ENCODE measurements around the gene TBC1D8. TPM values are rescaled to one million over a fixed set of nuclear protein-coding genes. Genes with fewer than 3 reads are reported as not detected.

The TBC1D8 gene
- total and polyA plus RNA-seq, 2 of the 8 experiments (the other 6 are each of a cell fraction or from before 2014, with no cell fraction given): 20.8 to 21.8 TPM

GRCh38 chr2:101052147-101052546 is 99.0 kb downstream of the TBC1D8 start:
- Histone ChIP-seq H3K14ac (ENCODE audit: insufficient read length) (no peak overlapping the region), H3K4me2 (ENCODE audit: insufficient read depth in 1 of 2, low read depth in 2 of 2, low read length in 2 of 2) (no peak overlapping the region), H3K4me1 (replicated peaks in 1 of 4; ENCODE audit: control insufficient read depth in 3 of 4, insufficient read depth in 4 of 4, low read length in 3 of 4) (peaks cover 0 to 4% (median under 1%) of the 10 kb centered on the region in 4 experiments; a peak in 4 of 7 replicates), H3K56ac (replicated peaks; ENCODE audit: insufficient read length, low read depth, low read length) (no peak overlapping the region), H3K4me3 (ENCODE audit: extremely low read depth in 1 of 4, insufficient read depth in 2 of 4, low read depth in 3 of 4, low read length in 4 of 4) (no peak overlapping the region), H4K5ac (ENCODE audit: insufficient read length, low read depth, low read length) (no peak overlapping the region), H4K91ac (replicated peaks; ENCODE audit: insufficient read length, low read length) (no peak overlapping the region), H3K27ac (ENCODE audit: low read depth, low read length) (no peak overlapping the region), H2BK5ac (ENCODE audit: low read depth, low read length) (no peak overlapping the region), H2BK120ac (replicated peaks; ENCODE audit: low read depth, low read length) (no peak overlapping the region), H2BK20ac (ENCODE audit: low read length) (no peak overlapping the region), H2AK5ac (ENCODE audit: low read depth, low read length) (no peak overlapping the region), H2BK15ac (ENCODE audit: low read length) (no peak overlapping the region), H4K20me1 (replicated peaks in 1 of 2; ENCODE audit: control insufficient read depth in 1 of 2, insufficient read depth in 2 of 2, low read length in 2 of 2) (peaks cover 0 to 3% of the 10 kb centered on the region in 2 experiments), H3K23ac (ENCODE audit: insufficient read length) (no peak overlapping the region), H3K36me3 (ENCODE audit: control insufficient read depth in 2 of 4, insufficient read depth in 4 of 4, low read length in 3 of 4) (peaks cover 0 to 8% (median 3%) of the 10 kb centered on the region in 4 experiments; a peak in 4 of 8 replicates), H2AFZ (ENCODE audit: low read length) (no peak overlapping the region), H3K79me2 (ENCODE audit: control insufficient read depth in 1 of 2, insufficient read depth in 2 of 2, low read length in 2 of 2) (no peaks in the 10 kb centered on the region), H2BK12ac (ENCODE audit: low read depth, low read length) (no peak overlapping the region), H3K18ac (ENCODE audit: extremely low read depth, low read length) (no peak overlapping the region), H3K23me2 (ENCODE audit: low read depth, low read length) (no peaks in the 10 kb centered on the region), H3K79me1 (ENCODE audit: low read depth, low read length) (no peaks in the 10 kb centered on the region), H3K9me3 (ENCODE audit: insufficient read depth in 2 of 2, low read depth in 1 of 2, low read length in 1 of 2) (no peaks in the 10 kb centered on the region), H4K8ac (ENCODE audit: extremely low read depth, insufficient read depth, low read length) (no peak overlapping the region), H3K9ac (replicated peaks in 1 of 4; ENCODE audit: extremely low read depth in 1 of 4, low read depth in 3 of 4, low read length in 3 of 4) (no peak overlapping the region), H3K27me3 (replicated peaks in 1 of 4; ENCODE audit: control insufficient read depth in 3 of 4, extremely low read depth in 1 of 4, insufficient read depth in 3 of 4, low read length in 3 of 4) (no peaks in the 10 kb centered on the region), H3K4ac (replicated peaks; ENCODE audit: insufficient read length, low read depth, low read length) (no peak overlapping the region)
- POLR2A ChIA-PET (ENCODE audit: partially characterized antibody): no interaction called here
- CTCF ChIA-PET (ENCODE audit: partially characterized antibody): interaction anchor here (3.0 kb wide), 1 partner anchor 15 kb away, joined by 16 read pairs; no protein-coding TSS in a partner anchor
- 91% methylated on average over 5 of the region's 5 CpGs; no CpG with 5 or more reads in 1 of the 2 experiments for WGBS, 2 experiments (ENCODE audit: extremely low coverage in 1 of 2, insufficient coverage in 1 of 2, insufficient read length in 1 of 2, insufficient replicate concordance in 2 of 2, low coverage in 1 of 2, low lambda C conversion rate in 2 of 2, missing lambda C conversion rate in 1 of 2)
- DNase-seq (ENCODE audit: low read depth in 1 of 2, low spot score in 2 of 2) (no peak), FAIRE-seq (no peak)
- TF ChIP-seq TBP (IDR thresholded peaks at IDR 0.05; ENCODE audit: low read depth, low read length) (no peak), RXRA (IDR thresholded peaks at IDR 0.05; ENCODE audit: insufficient read depth, low read depth, low read length) (no peak), CEBPB (IDR thresholded peaks at IDR 0.05; ENCODE audit: low read depth, low read length) (no peak), SRF (IDR thresholded peaks at IDR 0.05; ENCODE audit: low read depth, low read length) (no peak), EGR1 (IDR thresholded peaks at IDR 0.05; ENCODE audit: borderline replicate concordance, low read depth, low read length) (no peak), JUN (IDR thresholded peaks at IDR 0.05; ENCODE audit: low read depth, low read length) (no peak), TCF12 (IDR thresholded peaks at IDR 0.05; ENCODE audit: low read depth, low read length) (no peak), HDAC2 (IDR thresholded peaks at IDR 0.05; ENCODE audit: borderline replicate concordance in 1 of 2, low read depth in 2 of 2, low read length in 2 of 2) (no peak), MAFK (IDR thresholded peaks at IDR 0.05; ENCODE audit: low read depth, low read length) (no peak), USF2 (IDR thresholded peaks at IDR 0.05; ENCODE audit: low read length) (no peak), ZNF274 (IDR thresholded peaks at IDR 0.05; ENCODE audit: borderline replicate concordance, extremely low read depth, low read length) (no peak), KDM4A (IDR thresholded peaks at IDR 0.05; ENCODE audit: low read depth, low read length, severe bottlenecking) (no peak)
- TF ChIP-seq, protein P1, sequence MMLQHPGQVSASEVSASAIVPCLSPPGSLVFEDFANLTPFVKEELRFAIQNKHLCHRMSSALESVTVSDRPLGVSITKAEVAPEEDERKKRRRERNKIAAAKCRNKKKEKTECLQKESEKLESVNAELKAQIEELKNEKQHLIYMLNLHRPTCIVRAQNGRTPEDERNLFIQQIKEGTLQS (IDR thresholded peaks at IDR 0.05; ENCODE audit: insufficient read depth, low read depth, low read length): no peak
